ENCODE data around the gene LRRC4. TPM values are rescaled to one million over a fixed set of nuclear protein-coding genes. Genes with fewer than 3 reads are reported as not detected.

Gene LRRC4
- total RNA-seq, 4 donors from 2014 or later, result 1.6 to 2.5 (median 2.1) TPM; not detected in 1

DNA sequence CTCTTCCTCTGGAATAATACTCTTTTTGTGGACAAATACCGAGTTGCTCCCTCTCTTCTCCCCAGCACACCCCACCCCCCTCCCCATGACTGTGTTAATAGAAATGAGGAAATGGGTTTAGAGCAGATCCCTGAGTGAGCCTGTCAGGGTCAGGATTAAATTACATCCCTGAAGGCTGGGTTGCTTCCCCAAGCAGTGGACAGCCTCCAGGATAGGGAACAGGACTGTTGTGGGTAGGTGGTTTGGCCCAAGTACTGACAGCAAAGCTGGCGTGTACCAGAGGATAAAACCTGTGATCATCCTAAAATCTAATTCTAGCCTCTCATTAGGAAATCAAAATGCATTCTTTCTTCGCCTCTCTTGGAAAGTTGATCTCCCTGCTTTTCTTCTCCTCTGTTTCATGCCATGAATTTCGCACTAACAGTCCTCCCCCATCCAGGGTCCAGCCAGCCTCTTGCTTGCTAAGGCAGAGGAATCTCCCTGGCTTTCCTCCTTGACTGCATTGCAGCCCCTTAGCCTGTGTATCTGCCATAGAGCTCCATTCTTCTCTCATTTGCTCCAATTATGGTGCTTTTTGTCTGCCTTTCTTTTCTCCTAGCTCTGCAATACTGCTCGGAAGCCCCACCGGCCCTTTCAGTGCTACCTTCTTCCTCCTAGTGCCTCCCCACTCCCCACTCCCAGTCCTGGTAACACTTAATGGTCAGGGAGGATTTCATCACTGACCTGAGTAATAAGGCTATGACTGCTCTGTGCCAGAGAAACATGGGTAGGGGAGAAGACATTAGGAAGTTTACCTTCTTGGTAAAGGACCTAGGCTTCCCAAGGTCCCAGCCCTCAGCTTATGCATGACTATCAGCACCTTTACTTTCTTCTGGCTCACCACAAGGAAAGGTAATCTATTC, 8.4 kb downstream of the LRRC4 start:
- TF ChIP-seq POLR2A (IDR thresholded peaks at IDR 0.05) (no peak), CTCF (IDR thresholded peaks at IDR 0.05) (no peak)

DNA sequence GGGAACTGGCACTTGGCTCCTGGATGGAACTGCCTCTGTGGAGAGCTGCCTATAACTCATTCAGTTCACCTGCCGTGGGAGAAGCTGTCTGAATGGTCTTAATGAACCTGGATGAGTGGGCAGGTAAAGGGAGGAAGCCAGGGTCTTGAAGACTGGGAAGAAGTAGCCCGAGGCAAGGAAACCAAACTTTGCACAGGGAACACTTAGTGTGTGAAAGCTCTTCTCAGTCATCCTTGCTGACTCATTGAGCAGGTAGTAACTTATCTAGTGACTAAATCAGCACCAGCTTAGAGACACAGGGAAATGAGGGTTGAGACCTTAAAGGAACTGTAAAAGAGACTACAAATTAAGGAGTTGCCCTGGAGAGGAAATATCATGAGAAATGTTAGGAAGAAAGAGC, 9.9 kb downstream of the LRRC4 start:
- no peak overlapping the region for H3K4me3 ChIP-seq
- DNase-seq, result no peak
- peaks cover 0 to 6% (median 0%) of the 10 kb centered on the region in 3 donors for H3K36me3 ChIP-seq
- H3K27ac ChIP-seq, result no peak overlapping the region
- no peaks in the 10 kb centered on the region for H3K27me3 ChIP-seq
- peaks cover 0 to 4% (median 0%) of the 10 kb centered on the region in 4 donors for H3K4me1 ChIP-seq
- H3K9me3 ChIP-seq, result no peaks in the 10 kb centered on the region
- TF ChIP-seq CTCF (IDR thresholded peaks at IDR 0.05) (no peak), POLR2A (IDR thresholded peaks at IDR 0.05) (no peak)

More for the DNA sequence above, 8.4 kb downstream of the LRRC4 start:
- no peak overlapping the region for H3K27ac ChIP-seq
- no peaks in the 10 kb centered on the region for H3K9me3 ChIP-seq
- H3K4me1 ChIP-seq, result peaks cover 0 to 12% (median 0%) of the 10 kb centered on the region in 4 donors
- H3K36me3 ChIP-seq, result peaks cover 0 to 6% (median 0%) of the 10 kb centered on the region in 3 donors
- no peak overlapping the region for H3K4me3 ChIP-seq
- H3K27me3 ChIP-seq, result no peaks in the 10 kb centered on the region
- no peak for DNase-seq

DNA sequence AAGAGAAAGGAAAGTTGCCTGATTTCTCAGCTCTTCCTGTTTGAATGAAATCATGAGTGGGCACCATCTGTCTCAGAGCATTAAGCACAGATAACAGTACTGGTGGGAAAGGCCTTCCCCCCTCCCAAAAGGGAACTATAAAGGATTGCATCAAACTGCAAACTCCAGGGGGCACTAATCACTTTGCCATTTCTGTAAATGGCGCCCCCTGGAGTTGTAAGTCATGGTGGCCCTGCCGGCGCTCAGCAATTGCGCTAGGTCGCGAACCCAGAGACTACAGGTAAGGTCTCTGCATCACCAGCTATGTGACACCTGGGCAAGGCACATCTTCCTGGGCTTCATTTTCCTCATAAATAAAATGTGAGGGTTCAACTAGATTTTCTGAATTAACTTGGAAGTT, 11.1 kb downstream of the LRRC4 start:
- H3K4me1 ChIP-seq, result no peaks in the 10 kb centered on the region
- H3K4me3 ChIP-seq, result no peak overlapping the region
- H3K9me3 ChIP-seq, result no peaks in the 10 kb centered on the region
- DNase-seq, result no peak
- peaks cover 0 to 6% (median 0%) of the 10 kb centered on the region in 3 donors for H3K36me3 ChIP-seq
- no peaks in the 10 kb centered on the region for H3K27me3 ChIP-seq
- TF ChIP-seq CTCF (IDR thresholded peaks at IDR 0.05), result peak in 1 of 6 experiments; percentile 18
- TF ChIP-seq POLR2A (IDR thresholded peaks at IDR 0.05), result no peak
- no peak overlapping the region for H3K27ac ChIP-seq

DNA sequence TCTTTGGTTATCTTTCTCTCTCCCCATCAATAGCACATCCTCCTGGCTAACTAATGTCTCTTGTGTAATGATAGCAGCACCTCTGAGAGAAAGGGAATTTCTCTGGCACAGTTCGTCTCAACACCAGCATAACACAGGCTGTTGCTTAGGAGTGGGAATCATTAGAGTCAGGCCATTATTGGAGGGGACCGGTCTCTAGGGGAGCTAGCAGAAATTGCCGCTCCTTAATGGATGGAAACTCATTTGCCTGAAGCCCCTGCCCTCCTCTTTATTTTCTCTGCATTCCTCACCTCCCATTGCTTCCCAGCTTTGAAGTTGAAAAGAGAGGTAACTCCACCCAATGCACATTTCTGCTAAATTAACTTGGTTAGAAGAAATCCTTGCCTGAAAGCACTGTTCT, 11.9 kb downstream of the LRRC4 start:
- Histone ChIP-seq H3K27ac (no peak overlapping the region), H3K4me3 (no peak overlapping the region), H3K27me3 (no peaks in the 10 kb centered on the region), H3K36me3 (peaks cover 0 to 6% (median 0%) of the 10 kb centered on the region in 3 donors), H3K4me1 (no peaks in the 10 kb centered on the region), H3K9me3 (no peaks in the 10 kb centered on the region)
- no peak for DNase-seq
- TF ChIP-seq POLR2A (IDR thresholded peaks at IDR 0.05) (no peak), CTCF (IDR thresholded peaks at IDR 0.05) (no peak)

GRCh38 chr7:128017862-128018845, 13.1 kb downstream of the LRRC4 start:
- Histone ChIP-seq H3K4me3 (no peak overlapping the region), H3K36me3 (peaks cover 0 to 6% (median 0%) of the 10 kb centered on the region in 3 donors), H3K27me3 (no peaks in the 10 kb centered on the region), H3K9me3 (no peaks in the 10 kb centered on the region), H3K27ac (no peak overlapping the region), H3K4me1 (no peaks in the 10 kb centered on the region)
- no peak for DNase-seq
- TF ChIP-seq CTCF (IDR thresholded peaks at IDR 0.05) (no peak), POLR2A (IDR thresholded peaks at IDR 0.05) (no peak)
